GM12864 (cell line): ENCODE data around the gene CPAMD8.

Experiments used
- DNase-seq: peaks from one replicate; pipeline ENCODE4 v3.0.0-alpha.2; 2011; ENCODE audit warnings: low read depth
- H3K4me3 ChIP-seq: 2 replicates; pipeline ENCODE4 v1.5.1; 2011; ENCODE audit warnings: mild to moderate bottlenecking, low read depth, low read length, control low read depth
- CTCF ChIP-seq: IDR thresholded peaks from 2 replicates; pipeline ENCODE4 v1.5.1; 2011; ENCODE audit warnings: low read depth, mild to moderate bottlenecking, moderate library complexity, low read length, control low read depth, inconsistent platforms; ENCODE audit errors: missing control alignments

Gene CPAMD8

GRCh38 chr19:17055636-17056035 lies 29.0 kb upstream of the CPAMD8 start:
- no peak for TF ChIP-seq CTCF
- no peak overlapping the region for H3K4me3 ChIP-seq
- DNase-seq: no peak

- DNase-seq: no peak
- no peak for TF ChIP-seq CTCF
- H3K4me3 ChIP-seq: no peak overlapping the region
These were observed 28.1 kb upstream of the CPAMD8 start for GRCh38 chr19:17054746-17055145.

GRCh38 chr19:17052439-17052838 lies 25.8 kb upstream of the CPAMD8 start:
- TF ChIP-seq CTCF: peak; percentile 57
- DNase-seq: no peak
- no peak overlapping the region for H3K4me3 ChIP-seq

- no peak for TF ChIP-seq CTCF
- DNase-seq: no peak
These were observed 23.2 kb upstream of the CPAMD8 start for GRCh38 chr19:17049711-17050280.

GRCh38 chr19:17048885-17049453 lies 22.4 kb upstream of the CPAMD8 start:
- no peak overlapping the region for H3K4me3 ChIP-seq
- TF ChIP-seq CTCF: no peak
- no peak for DNase-seq

More at GRCh38 chr19:17049711-17050280, 23.2 kb upstream of the CPAMD8 start:
- no peak overlapping the region for H3K4me3 ChIP-seq

GRCh38 chr19:17045907-17046502 lies 19.4 kb upstream of the CPAMD8 start:
- no peak for DNase-seq

More at GRCh38 chr19:17045907-17046502, 19.4 kb upstream of the CPAMD8 start:
- no peak overlapping the region for H3K4me3 ChIP-seq
- no peak for TF ChIP-seq CTCF
